Activated CD4-positive, alpha-beta T cell treated with anti-CD3 and anti-CD28 coated beads, Interleukin-2, amount 10 ng/mL, durations not matched to agents 7 days and 5 days (primary cell): ENCODE measurements around the gene PCIF1. TPM values are rescaled to one million over a fixed set of nuclear protein-coding genes. Genes with fewer than 3 reads are reported as not detected.
"Not testable (repeated sequence)": the region's sequence is repeated elsewhere in the genome, so short reads cannot be mapped to it uniquely, and the experiment has no call there.

Experiments
- CTCF ChIA-PET: fragments of 350-600 bp; sonication (Branson Sonifier 250); formaldehyde crosslinking; loops from one replicate; lab custom pipeline; 2021; ENCODE audit warnings: antibody characterized with exemption; lab: Charles Lee
- POLR2A ChIA-PET: fragments of 350-600 bp; sonication (Branson Sonifier 250); formaldehyde crosslinking; loops from one replicate; lab custom pipeline; 2021; ENCODE audit warnings: antibody characterized with exemption; lab: Charles Lee
- DNase-seq: peaks from one replicate; pipeline ENCODE4 v3.0.0-alpha.2; 2020
- H3K27ac Mint-ChIP-seq: one replicate; pipeline ENCODE4 v1.8.0; 2021; ENCODE audit warnings: mild to moderate bottlenecking, moderate library complexity, mixed read lengths
- H3K27me3 Mint-ChIP-seq: one replicate; pipeline ENCODE4 v1.8.0; 2021; ENCODE audit warnings: mixed read lengths
- H3K36me3 Mint-ChIP-seq: one replicate; pipeline ENCODE4 v1.8.0; 2021; ENCODE audit warnings: low read depth, mixed read lengths
- H3K4me1 Mint-ChIP-seq: one replicate; pipeline ENCODE4 v1.8.0; 2021; ENCODE audit warnings: mixed read lengths
- H3K4me3 Mint-ChIP-seq: one replicate; pipeline ENCODE4 v1.8.0; 2021; ENCODE audit warnings: mild to moderate bottlenecking, moderate library complexity, mixed read lengths
- H3K9me3 Mint-ChIP-seq: one replicate; pipeline ENCODE4 v1.8.0; 2021; ENCODE audit warnings: mixed read lengths
- total RNA-seq, 2 experiments: library from RNA; stranded (reverse); gene quantifications; one replicate each; pipeline ENCODE4 v1.2.3, GENCODE V29; 2021

Gene PCIF1
- total RNA-seq, 2 experiments from 2014 or later, result 44.0 to 44.6 TPM

DNA sequence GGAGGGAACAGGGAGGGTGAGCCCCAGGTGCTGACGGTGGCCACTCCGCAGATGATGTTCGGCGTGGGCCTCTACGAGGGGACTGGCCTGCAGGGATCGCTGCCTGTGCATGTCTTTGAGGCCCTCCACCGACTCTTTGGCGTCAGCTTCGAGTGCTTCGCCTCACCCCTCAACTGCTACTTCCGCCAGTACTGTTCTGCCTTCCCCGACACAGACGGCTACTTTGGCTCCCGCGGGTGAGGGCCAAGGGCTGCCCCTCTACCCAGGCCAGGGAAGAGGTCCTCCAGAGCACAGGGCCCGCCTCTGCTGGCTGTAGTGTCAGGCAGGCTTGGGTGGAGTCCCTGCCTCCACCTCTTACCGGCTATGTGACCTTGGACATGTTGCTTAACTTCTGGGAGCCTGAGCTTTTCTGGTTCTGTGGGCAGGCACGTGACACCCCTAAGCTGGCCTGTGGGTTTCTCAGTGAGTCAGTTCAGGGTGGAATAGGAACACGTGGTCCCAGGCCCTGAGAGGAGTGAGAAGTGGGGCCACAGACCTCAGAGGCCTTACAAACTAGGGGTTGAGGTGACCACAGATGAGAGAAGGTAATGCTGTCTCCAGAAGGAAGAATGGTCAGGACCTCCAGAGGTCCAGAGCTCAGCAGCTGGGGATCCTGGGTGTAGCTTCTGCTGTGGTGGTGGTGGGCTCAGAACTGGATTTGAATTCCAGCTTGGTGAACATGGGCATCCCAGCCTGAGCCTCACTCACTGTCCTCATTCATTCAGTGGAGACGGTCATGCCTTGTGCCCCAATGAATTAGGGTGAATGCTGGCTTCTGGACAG lies 11.9 kb downstream of the PCIF1 start:
- peaks cover 33% of the 10 kb centered on the region for H3K36me3 Mint-ChIP-seq
- peak; percentile 27 for DNase-seq
- ChIA-PET POLR2A (interaction anchor here (0.9 kb wide), 1 partner anchor 12 kb away, joined by 5 read pairs; the partner anchor contains the start of gene PCIF1), CTCF (interaction anchor here (0.9 to 5.0 kb wide), 7 partner anchors 13 to 147 kb away, joined by 3 to 27 read pairs (median 4); no protein-coding TSS in a partner anchor)
- peaks cover 9% of the 10 kb centered on the region for H3K4me1 Mint-ChIP-seq
- no peaks in the 10 kb centered on the region for H3K27me3 Mint-ChIP-seq
- no peak overlapping the region for H3K4me3 Mint-ChIP-seq
- H3K9me3 Mint-ChIP-seq, result no peaks in the 10 kb centered on the region
- peak overlapping the region; percentile 73 for H3K27ac Mint-ChIP-seq

DNA sequence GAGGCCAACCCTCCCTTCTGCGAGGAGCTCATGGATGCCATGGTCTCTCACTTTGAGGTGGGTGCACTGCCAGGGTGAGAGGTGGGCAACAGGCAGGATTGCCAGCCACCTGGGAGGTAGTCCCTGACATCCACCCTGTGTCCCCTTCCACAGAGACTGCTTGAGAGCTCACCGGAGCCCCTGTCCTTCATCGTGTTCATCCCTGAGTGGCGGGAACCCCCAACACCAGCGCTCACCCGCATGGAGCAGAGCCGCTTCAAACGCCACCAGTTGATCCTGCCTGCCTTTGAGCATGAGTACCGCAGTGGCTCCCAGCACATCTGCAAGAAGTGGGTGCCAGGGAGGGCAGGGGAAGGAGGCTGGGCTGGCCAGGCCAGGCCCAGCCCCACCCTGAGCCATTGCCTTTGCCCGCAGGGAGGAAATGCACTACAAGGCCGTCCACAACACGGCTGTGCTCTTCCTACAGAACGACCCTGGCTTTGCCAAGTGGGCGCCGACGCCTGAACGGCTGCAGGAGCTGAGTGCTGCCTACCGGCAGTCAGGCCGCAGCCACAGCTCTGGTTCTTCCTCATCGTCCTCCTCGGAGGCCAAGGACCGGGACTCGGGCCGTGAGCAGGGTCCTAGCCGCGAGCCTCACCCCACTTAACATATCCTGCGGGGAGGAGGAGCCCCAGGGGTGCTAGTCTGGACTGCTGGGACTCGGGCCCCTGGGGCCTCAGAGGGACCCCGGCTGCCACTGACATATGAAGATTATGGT lies 12.8 kb downstream of the PCIF1 start:
- ChIA-PET CTCF (interaction anchor here (0.9 to 5.0 kb wide), 6 partner anchors 14 to 148 kb away, joined by 3 to 27 read pairs (median 4); no protein-coding TSS in a partner anchor), POLR2A (interaction anchor here (0.9 kb wide), 1 partner anchor 13 kb away, joined by 5 read pairs; the partner anchor contains the start of gene PCIF1)
- Mint-ChIP-seq H3K27me3 (no peaks in the 10 kb centered on the region), H3K4me1 (peaks cover 9% of the 10 kb centered on the region), H3K27ac (no peak overlapping the region), H3K36me3 (peaks cover 39% of the 10 kb centered on the region), H3K4me3 (no peak overlapping the region), H3K9me3 (no peaks in the 10 kb centered on the region)
- no peak for DNase-seq

DNA sequence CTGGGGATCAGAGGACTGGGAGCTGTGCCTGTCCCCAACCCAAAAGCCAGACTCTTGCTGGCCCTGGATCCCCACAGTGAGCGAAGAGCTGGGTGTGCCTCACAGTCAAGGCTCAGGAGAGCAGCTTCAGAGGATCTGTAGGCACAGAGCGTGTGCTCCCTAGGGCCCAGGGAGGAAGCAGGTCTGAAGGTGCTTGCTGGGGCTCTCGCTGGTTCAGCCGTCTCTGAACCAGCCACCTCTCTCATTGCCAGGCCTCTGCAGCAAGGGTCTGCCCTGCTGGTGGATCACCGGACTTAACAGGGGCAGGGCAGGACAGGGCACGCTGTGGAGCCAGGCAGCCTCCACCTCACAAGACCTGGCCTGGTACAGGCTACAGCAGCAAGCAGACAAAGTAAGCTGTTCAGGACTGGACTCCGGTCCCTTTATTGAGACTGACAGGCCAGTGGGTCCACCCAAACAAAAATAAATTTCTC lies 13.8 kb downstream of the PCIF1 start:
- no peak for DNase-seq
- CTCF ChIA-PET, result interaction anchor here (0.7 to 5.0 kb wide), 6 partner anchors 10 to 59 kb away, joined by 3 to 27 read pairs (median 5); no protein-coding TSS in a partner anchor
- POLR2A ChIA-PET, result interaction anchor here (0.6 kb wide), 1 partner anchor 10 kb away, joined by 3 read pairs; no protein-coding TSS in a partner anchor
- peaks cover 9% of the 10 kb centered on the region for H3K4me1 Mint-ChIP-seq
- H3K27me3 Mint-ChIP-seq, result no peaks in the 10 kb centered on the region
- H3K4me3 Mint-ChIP-seq, result no peak overlapping the region
- peaks cover 36% of the 10 kb centered on the region for H3K36me3 Mint-ChIP-seq
- H3K27ac Mint-ChIP-seq, result no peak overlapping the region
- H3K9me3 Mint-ChIP-seq, result no peaks in the 10 kb centered on the region

DNA sequence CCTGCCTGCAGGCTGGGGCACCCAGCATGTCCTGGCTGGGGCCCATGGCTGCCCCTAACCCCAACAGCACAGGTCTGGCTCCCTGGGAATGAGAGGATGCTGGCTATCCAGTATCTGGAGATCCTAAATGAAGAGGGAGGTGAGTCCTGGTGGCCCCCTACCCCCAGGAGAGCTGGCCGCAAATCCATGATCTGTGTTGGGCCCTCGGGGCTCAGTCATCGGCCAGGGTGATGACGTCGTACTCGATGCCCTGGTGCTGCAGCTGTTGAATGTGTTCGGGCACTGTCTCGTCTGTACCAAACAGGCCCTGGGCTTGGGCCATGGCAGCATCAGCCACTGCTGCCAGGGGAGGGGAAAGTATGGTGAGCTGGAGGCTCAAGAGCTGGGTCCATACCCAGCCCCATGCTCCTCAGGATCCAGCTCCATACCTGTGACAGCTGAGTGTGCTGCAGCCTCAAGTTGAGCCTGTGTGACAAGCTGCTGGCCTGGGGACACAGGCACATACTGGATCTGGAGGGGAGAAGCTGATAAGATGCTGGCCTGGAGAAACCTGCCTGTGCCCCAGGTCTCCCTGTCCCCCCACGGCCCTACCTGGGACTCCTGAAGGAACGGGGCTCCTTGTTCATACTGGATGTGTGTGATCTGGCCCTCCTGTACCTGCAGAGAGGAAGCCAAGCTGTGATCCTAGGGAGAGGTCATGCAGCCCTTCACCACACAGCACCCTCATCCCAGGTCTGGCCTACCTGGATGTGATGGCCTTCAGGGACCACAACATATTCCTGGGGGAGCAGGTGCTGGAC lies 14.5 kb downstream of the PCIF1 start:
- DNase-seq, result no peak
- no peak overlapping the region for H3K27ac Mint-ChIP-seq
- ChIA-PET CTCF (interaction anchor here (0.6 to 5.0 kb wide), 7 partner anchors 9 to 59 kb away, joined by 3 to 27 read pairs (median 4); no protein-coding TSS in a partner anchor), POLR2A (interaction anchor here (0.6 to 1.5 kb wide), 2 partner anchors 10 to 14 kb away, joined by 3 to 4 read pairs; no protein-coding TSS in a partner anchor)
- no peaks in the 10 kb centered on the region for H3K9me3 Mint-ChIP-seq
- H3K36me3 Mint-ChIP-seq, result peaks cover 30% of the 10 kb centered on the region
- H3K4me1 Mint-ChIP-seq, result peaks cover 9% of the 10 kb centered on the region
- H3K4me3 Mint-ChIP-seq, result no peak overlapping the region
- H3K27me3 Mint-ChIP-seq, result no peaks in the 10 kb centered on the region

DNA sequence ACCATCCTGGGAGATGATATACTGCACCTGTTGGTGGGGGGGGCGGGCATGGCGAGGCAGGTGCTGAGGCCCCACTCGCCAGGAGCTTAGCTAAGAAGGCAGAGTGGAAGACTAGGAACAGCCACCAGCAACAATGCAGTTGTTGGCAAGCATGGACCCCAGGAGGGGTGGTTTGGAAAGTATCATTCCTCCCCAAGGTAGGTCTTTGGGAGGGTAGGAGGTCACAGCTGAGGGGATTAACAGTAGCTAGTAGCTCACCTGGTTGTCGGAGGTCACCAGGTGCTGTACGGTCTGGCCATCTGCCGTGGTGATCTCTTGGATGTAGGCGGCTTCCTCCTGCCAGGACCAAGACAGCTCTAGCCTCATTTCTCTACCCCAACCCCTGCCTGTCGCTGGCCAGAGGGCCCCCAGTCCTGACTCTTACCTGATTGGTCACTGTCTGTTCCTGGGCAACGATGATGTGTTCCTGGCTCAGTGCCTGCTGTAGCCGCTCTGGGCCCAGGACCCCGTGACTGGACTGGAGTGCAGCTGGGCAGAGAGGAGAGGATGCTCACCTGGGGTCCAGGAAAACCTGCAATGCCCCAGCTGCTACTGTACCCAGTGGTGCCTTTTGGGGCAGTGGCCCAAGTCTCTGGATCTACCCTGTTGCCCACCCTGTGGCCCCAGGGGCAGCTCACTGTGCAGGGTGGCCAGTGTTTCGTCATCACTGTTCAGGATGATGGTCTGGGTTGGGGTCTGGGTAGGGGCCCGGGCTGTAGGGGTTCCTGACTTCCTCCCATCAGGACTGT lies 15.3 kb downstream of the PCIF1 start:
- Mint-ChIP-seq H3K27me3 (no peaks in the 10 kb centered on the region), H3K9me3 (no peaks in the 10 kb centered on the region), H3K4me3 (no peak overlapping the region), H3K36me3 (peaks cover 23% of the 10 kb centered on the region), H3K4me1 (peaks cover 6% of the 10 kb centered on the region), H3K27ac (no peak overlapping the region)
- POLR2A ChIA-PET, result interaction anchor here (1.5 kb wide), 1 partner anchor 15 kb away, joined by 4 read pairs; no protein-coding TSS in a partner anchor
- no peak for DNase-seq
- CTCF ChIA-PET, result interaction anchor here (0.6 to 5.0 kb wide), 6 partner anchors 9 to 60 kb away, joined by 3 to 27 read pairs (median 5); no protein-coding TSS in a partner anchor

DNA sequence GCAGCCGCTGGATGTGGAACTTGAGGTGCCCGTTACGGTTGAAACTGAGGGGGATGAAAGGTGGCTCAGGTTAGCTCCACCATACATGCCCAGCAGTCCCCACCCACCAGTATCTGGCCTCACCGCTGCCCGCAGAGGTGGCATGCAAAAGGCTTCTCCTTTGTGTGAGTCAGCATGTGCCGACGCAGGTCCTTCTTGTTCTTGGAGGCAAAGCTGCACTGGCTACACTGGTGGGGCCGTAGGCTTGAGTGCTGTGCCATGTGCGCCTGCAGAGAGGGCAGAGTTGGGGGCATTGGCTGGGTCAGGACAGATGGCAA lies 15.8 kb downstream of the PCIF1 start:
- Mint-ChIP-seq H3K36me3 (peaks cover 19% of the 10 kb centered on the region), H3K4me1 (peaks cover 6% of the 10 kb centered on the region), H3K9me3 (no peaks in the 10 kb centered on the region), H3K4me3 (no peak overlapping the region), H3K27me3 (no peaks in the 10 kb centered on the region), H3K27ac (no peak overlapping the region)
- no peak for DNase-seq
- ChIA-PET POLR2A (no interaction called here), CTCF (interaction anchor here (1.1 to 5.0 kb wide), 3 partner anchors 8 to 19 kb away, joined by 3 to 27 read pairs (median 16); no protein-coding TSS in a partner anchor)

DNA sequence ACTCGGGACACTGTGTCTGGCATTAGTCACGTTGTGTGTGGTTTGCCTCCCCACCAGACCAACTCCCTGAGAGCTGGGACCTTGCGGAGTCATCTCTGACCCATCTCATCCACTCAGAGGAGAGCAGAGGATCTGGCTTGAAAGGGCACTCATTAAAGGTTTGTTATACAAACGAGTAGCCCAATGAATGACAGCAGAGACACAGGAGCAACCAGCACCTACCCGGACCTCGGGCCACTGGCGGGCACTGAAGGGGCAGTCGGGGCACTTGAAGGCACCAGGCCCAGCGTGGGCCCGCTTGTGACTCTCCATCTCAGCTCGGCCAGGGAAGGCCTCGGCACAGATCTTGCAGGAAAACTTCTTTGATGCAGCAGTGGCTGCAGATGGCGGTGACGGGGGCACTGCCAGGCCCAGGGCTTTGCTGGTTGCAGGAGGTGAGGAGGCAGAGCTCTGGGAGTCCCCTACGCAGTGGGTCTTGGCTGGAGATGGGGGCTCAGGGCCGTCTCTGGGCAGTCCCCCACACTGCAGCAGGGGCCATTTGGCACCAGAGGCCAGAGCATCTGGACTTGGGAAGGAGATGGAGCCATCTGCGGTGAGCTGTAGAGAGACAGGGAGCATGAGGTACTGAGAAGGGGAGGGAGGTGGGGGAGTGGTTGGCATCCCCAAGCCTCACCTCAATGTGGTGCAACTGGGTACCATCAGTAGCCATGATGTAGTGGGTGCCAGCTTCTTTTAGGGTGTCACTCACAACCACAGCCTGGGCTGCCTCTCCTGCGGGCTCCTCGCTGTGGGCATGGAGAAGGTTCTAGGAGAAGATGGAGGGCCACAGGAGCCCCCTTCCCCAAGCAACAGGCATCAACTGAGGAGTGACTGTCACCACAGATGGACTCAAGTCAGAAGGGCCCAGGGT lies 17.7 kb downstream of the PCIF1 start:
- H3K4me1 Mint-ChIP-seq, result no peaks in the 10 kb centered on the region
- CTCF ChIA-PET, result interaction anchor here (0.9 to 3.1 kb wide), 5 partner anchors 9 to 35 kb away, joined by 3 to 14 read pairs (median 6); no protein-coding TSS in a partner anchor
- no peak overlapping the region for H3K27ac Mint-ChIP-seq
- peaks cover 25% of the 10 kb centered on the region for H3K36me3 Mint-ChIP-seq
- H3K27me3 Mint-ChIP-seq, result no peaks in the 10 kb centered on the region
- H3K4me3 Mint-ChIP-seq, result no peak overlapping the region
- POLR2A ChIA-PET, result no interaction called here
- DNase-seq, result no peak
- no peaks in the 10 kb centered on the region for H3K9me3 Mint-ChIP-seq

DNA sequence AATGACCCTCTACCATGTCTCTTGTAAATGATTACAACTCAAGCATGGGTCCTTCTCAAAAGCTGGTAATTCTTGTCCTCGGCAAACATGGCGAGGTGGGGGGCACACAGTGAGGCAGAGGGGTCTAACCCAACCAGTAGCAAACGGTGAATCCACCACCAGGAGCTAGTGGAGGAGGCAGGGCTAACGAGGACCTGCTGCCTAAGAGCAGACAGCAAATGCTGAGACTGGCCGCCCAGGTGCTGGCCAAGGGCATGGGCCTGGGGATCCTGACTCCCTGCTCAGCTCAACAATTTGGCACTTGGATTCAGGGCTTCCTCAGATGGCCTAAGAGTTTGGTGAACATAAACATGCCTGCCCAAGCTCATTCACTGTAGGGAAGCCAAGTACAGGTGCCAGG lies 18.4 kb downstream of the PCIF1 start:
- Mint-ChIP-seq H3K36me3 (peaks cover 27% of the 10 kb centered on the region), H3K9me3 (no peaks in the 10 kb centered on the region), H3K27me3 (no peaks in the 10 kb centered on the region), H3K27ac (no peak overlapping the region), H3K4me1 (no peaks in the 10 kb centered on the region), H3K4me3 (no peak overlapping the region)
- ChIA-PET POLR2A (no interaction called here), CTCF (interaction anchor here (0.6 to 3.1 kb wide), 4 partner anchors 15 to 129 kb away, joined by 3 to 14 read pairs (median 4); no protein-coding TSS in a partner anchor)
- DNase-seq, result no peak

DNA sequence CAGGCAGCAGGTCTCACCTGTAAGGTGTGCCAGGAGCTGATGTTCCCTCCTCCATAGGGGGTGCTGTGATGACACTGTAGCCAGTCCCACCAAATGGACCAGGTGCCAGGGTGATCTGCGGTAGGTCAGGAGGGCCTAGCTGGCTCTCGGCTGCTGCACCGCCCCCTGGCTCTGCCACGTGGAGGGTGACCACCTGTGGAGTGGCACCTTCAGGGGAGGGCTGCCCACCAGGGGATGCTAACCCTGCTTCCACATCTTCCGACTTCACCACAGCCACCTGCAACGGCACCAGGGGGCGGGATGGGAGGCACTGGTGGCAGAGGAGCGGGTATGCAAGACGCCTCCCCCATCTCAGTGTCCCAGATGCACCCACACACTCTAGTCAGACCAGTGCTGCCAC lies 19.2 kb downstream of the PCIF1 start:
- no peak overlapping the region for H3K27ac Mint-ChIP-seq
- H3K9me3 Mint-ChIP-seq, result no peaks in the 10 kb centered on the region
- H3K36me3 Mint-ChIP-seq, result peaks cover 33% of the 10 kb centered on the region
- no peaks in the 10 kb centered on the region for H3K4me1 Mint-ChIP-seq
- ChIA-PET CTCF (interaction anchor here (1.3 to 3.1 kb wide), 3 partner anchors 14 to 34 kb away, joined by 4 to 14 read pairs (median 6); no protein-coding TSS in a partner anchor), POLR2A (no interaction called here)
- no peak overlapping the region for H3K4me3 Mint-ChIP-seq
- DNase-seq, result no peak
- H3K27me3 Mint-ChIP-seq, result no peaks in the 10 kb centered on the region

DNA sequence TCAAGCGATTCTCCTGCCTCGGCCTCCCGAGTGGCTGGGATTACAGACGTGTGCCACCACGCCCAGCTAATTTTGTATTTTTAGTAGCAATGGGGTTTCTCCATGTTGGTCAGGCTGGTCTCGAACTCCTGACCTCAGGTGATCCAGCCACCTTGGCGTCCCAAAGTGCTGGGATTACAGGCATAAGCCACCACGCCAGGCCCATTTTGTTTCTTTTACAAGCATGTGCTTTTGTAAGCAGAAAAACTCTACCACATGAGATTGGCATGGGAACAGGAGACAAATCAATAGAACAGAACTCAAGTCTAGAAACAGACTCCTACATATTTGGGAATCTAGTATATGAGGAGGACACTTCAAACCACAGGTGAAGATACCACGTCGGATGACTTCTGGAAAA lies 21.8 kb downstream of the PCIF1 start:
- H3K36me3 Mint-ChIP-seq, result peaks cover 43% of the 10 kb centered on the region
- H3K9me3 Mint-ChIP-seq, H3K27ac Mint-ChIP-seq, H3K4me1 Mint-ChIP-seq, DNase-seq, H3K27me3 Mint-ChIP-seq, H3K4me3 Mint-ChIP-seq, POLR2A ChIA-PET, CTCF ChIA-PET: not testable (repeated sequence)
